HCT116 (cell line): ENCODE measurements around the gene GBX1. TPM values are rescaled to one million over a fixed set of nuclear protein-coding genes. Genes with fewer than 3 reads are reported as not detected.

Source experiments
- ATAC-seq: fragments of 200-7000 bp; cut with Tn5 transposase; 2 replicates; pipeline ENCODE4 v1.9.1; 2020; ENCODE audit warnings: mild to moderate bottlenecking, moderate library complexity
- BruUV-seq: library from RNA; stranded (reverse); fragments of 400-500 nt; replicated peaks from 2 replicates; lab custom pipeline; 2021; lab: Mats Ljungman, UMichigan
- CTCF ChIA-PET: fragments of 300-600 bp; sonication (Branson Sonifier 250); formaldehyde crosslinking; loops from one replicate; lab custom pipeline; 2021; ENCODE audit warnings: antibody characterized with exemption; lab: Charles Lee
- POLR2A ChIA-PET: fragments of 300-600, 350-600 bp; sonication (Branson Sonifier 250); formaldehyde crosslinking; loops from one replicate; lab custom pipeline; 2021; ENCODE audit warnings: antibody characterized with exemption; lab: Charles Lee
- RAD21 ChIA-PET, 2 experiments: fragments of 300-600 bp; sonication (Branson Sonifier 250); formaldehyde crosslinking; loops; one replicate each; lab custom pipeline; 2023; ENCODE audit warnings: low total read pairs in 2 of 2; ENCODE audit not compliant: uncharacterized antibody in 2 of 2, unreplicated experiment in 2 of 2, low non-redundant PET in 1 of 2; lab: Charles Lee
- DNase-seq: peaks from one replicate; pipeline ENCODE4 v3.0.0-alpha.2; 2010; ENCODE audit warnings: low read depth, low spot score
- H2AFZ ChIP-seq: fragments of 200-600 bp; shearing (Covaris generic), sonication (generic); 2 replicates; pipeline ENCODE4 v1.6.1; 2017; ENCODE audit warnings: low read depth, mixed run types, mixed read lengths, antibody characterized with exemption, low read length; ENCODE audit not compliant: poor library complexity, severe bottlenecking
- H3K27ac ChIP-seq: 2 replicates; pipeline ENCODE4 v1.5.1; 2012; ENCODE audit warnings: low read depth, low read length
- H3K27me3 ChIP-seq: fragments of 200-600 bp; sonication (generic); 2 replicates; pipeline ENCODE4 v1.6.1; 2016; ENCODE audit warnings: mixed run types, low read length, mixed read lengths; ENCODE audit not compliant: insufficient read depth
- H3K36me3 ChIP-seq, 2 experiments: fragments of 200-500 bp in 1 of 2; fragments of 200-600 bp in 1 of 2; sonication (Bioruptor generic) in 1 of 2; sonication (generic) in 1 of 2; 2 replicates each; pipeline versions ENCODE4 v1.5.1 to v1.6.1; 2014 to 2016; ENCODE audit warnings: low read length in 2 of 2, inconsistent platforms in 1 of 2, mixed read lengths in 1 of 2, mixed run types in 1 of 2; ENCODE audit not compliant: insufficient read depth in 2 of 2, control insufficient read depth in 1 of 2
- H3K4me1 ChIP-seq, 2 experiments: fragments of 200-600 bp in 1 of 2; sonication (generic) in 1 of 2; 2 replicates each; pipeline versions ENCODE4 v1.5.1 to v1.6.1; 2012 to 2017; ENCODE audit warnings: low read length in 2 of 2, inconsistent platforms in 1 of 2, mild to moderate bottlenecking in 1 of 2, mixed read lengths in 1 of 2, mixed run types in 1 of 2, moderate library complexity in 1 of 2; ENCODE audit not compliant: insufficient read depth in 2 of 2, control insufficient read depth in 1 of 2
- H3K4me2 ChIP-seq: fragments of 200-600 bp; sonication (generic); 2 replicates; pipeline ENCODE4 v1.6.1; 2017; ENCODE audit warnings: mixed run types, low read length, mixed read lengths
- H3K4me3 ChIP-seq, 2 experiments: fragments of 200-600 bp in 1 of 2; sonication (generic) in 1 of 2; replicated peaks in 1 of 2; 2 replicates each; pipeline ENCODE4 v1.5.1; 2011 to 2016; ENCODE audit warnings: low read length in 2 of 2, control low read depth in 1 of 2, low read depth in 1 of 2, mild to moderate bottlenecking in 1 of 2, mixed read lengths in 1 of 2, mixed run types in 1 of 2
- H3K79me2 ChIP-seq: fragments of 200-600 bp; sonication (generic); 2 replicates; pipeline ENCODE4 v1.6.1; 2017; ENCODE audit warnings: mild to moderate bottlenecking, mixed run types, low read length, moderate library complexity, mixed read lengths; ENCODE audit not compliant: insufficient read depth
- H3K9ac ChIP-seq: fragments of 200-600 bp; sonication (generic); 2 replicates; pipeline ENCODE4 v1.6.1; 2016; ENCODE audit warnings: low read length, mixed read lengths
- H3K9me2 ChIP-seq: fragments of 200-600 bp; sonication (generic), shearing (Covaris generic); 2 replicates; pipeline ENCODE4 v1.6.1; 2017; ENCODE audit warnings: mixed run types, mild to moderate bottlenecking, moderate library complexity; ENCODE audit not compliant: insufficient read depth
- H3K9me3 ChIP-seq, 2 experiments: fragments of 200-500 bp in 1 of 2; fragments of 200-600 bp in 1 of 2; sonication (Bioruptor generic) in 1 of 2; sonication (generic) in 1 of 2; 2 replicates each; pipeline ENCODE4 v1.6.1; 2014 to 2017; ENCODE audit warnings: low read length in 2 of 2, mixed read lengths in 2 of 2, inconsistent platforms in 1 of 2, low read depth in 1 of 2, mild to moderate bottlenecking in 1 of 2, mixed run types in 1 of 2, moderate library complexity in 1 of 2; ENCODE audit not compliant: control insufficient read depth in 1 of 2, insufficient read depth in 1 of 2
- H4K20me1 ChIP-seq: fragments of 200-600 bp; sonication (generic), shearing (Covaris generic); 2 replicates; pipeline ENCODE4 v1.6.1; 2017; ENCODE audit warnings: mixed run types, mild to moderate bottlenecking, moderate library complexity; ENCODE audit not compliant: insufficient read depth
- CBX3 ChIP-seq: IDR thresholded peaks from 2 replicates; pipeline ENCODE4 v1.6.1; 2012; ENCODE audit warnings: low read depth
- CEBPB ChIP-seq: IDR thresholded peaks from 2 replicates; pipeline ENCODE4 v1.6.1; 2012; ENCODE audit warnings: low read depth
- EGR1 ChIP-seq: IDR thresholded peaks from 2 replicates; pipeline ENCODE4 v1.6.1; 2012; ENCODE audit warnings: low read depth
- EZH2 ChIP-seq: fragments of 200-600 bp; sonication (generic); IDR thresholded peaks from 2 replicates; pipeline ENCODE4 v1.6.1; 2017; ENCODE audit warnings: antibody characterized with exemption, mixed run types
- EZH2phosphoT487 ChIP-seq: fragments of 200-600 bp; IDR thresholded peaks from 2 replicates; pipeline ENCODE4 v1.6.1; 2018; ENCODE audit warnings: antibody characterized with exemption, borderline replicate concordance
- FOSL1 ChIP-seq: IDR thresholded peaks from 2 replicates; pipeline ENCODE4 v1.6.1; 2012; ENCODE audit warnings: low read depth
- POLR2A ChIP-seq: IDR thresholded peaks from 2 replicates; pipeline ENCODE4 v1.7.0; 2011; ENCODE audit warnings: borderline replicate concordance; ENCODE audit not compliant: insufficient read depth, insufficient read length; ENCODE audit errors: extremely low read depth
- POLR2AphosphoS5 ChIP-seq: IDR thresholded peaks from 2 replicates; pipeline ENCODE4 v1.6.1; 2011; ENCODE audit warnings: mild to moderate bottlenecking, low read depth, low read length, moderate library complexity
- SIN3A ChIP-seq: IDR thresholded peaks from 2 replicates; pipeline ENCODE4 v1.6.1; 2012; ENCODE audit warnings: low read depth
- SRF ChIP-seq: IDR thresholded peaks from 2 replicates; pipeline ENCODE4 v1.6.1; 2012; ENCODE audit warnings: low read depth
- TCF7L2 ChIP-seq: IDR thresholded peaks from 2 replicates; pipeline ENCODE4 v1.7.0; 2011; ENCODE audit warnings: borderline replicate concordance, inconsistent platforms; ENCODE audit not compliant: insufficient read depth, insufficient read length; ENCODE audit errors: extremely low read depth
- YY1 ChIP-seq: IDR thresholded peaks from 2 replicates; pipeline ENCODE4 v1.6.1; 2011; ENCODE audit warnings: low read length, low read depth, moderate library complexity, mild to moderate bottlenecking; ENCODE audit not compliant: insufficient replicate concordance; ENCODE audit errors: extremely low read depth
- ZNF274 ChIP-seq: fragments of 200-500 bp; sonication (Bioruptor generic); IDR thresholded peaks from 2 replicates; pipeline ENCODE4 v1.6.1; 2014; ENCODE audit warnings: mild to moderate bottlenecking, low read depth, low read length, inconsistent platforms
- intact Hi-C: fragments of 100-400 bp; cut with micrococcal nuclease; formaldehyde crosslinking; loops from 2 replicates; pipeline ENCODE4 v1.10.0; 2022
- total RNA-seq: library from RNA; stranded (reverse); gene quantifications from one replicate; pipeline ENCODE4 v1.2.1, GENCODE V29; 2021; ENCODE audit not compliant: unreplicated experiment
- TF ChIP-seq, protein P1 (sequence below), 3 experiments: fragments of 200-600 bp in 1 of 3; sonication (generic) in 1 of 3; IDR thresholded peaks in 2 of 3; conservative IDR thresholded peaks in 1 of 3; 2 replicates each; pipeline ENCODE4 v1.5.1; 2012 to 2017; ENCODE audit warnings: low read depth in 2 of 3, low read length in 2 of 3, antibody characterized with exemption in 1 of 3, borderline replicate concordance in 1 of 3, control low read depth in 1 of 3, mild to moderate bottlenecking in 1 of 3, mixed read lengths in 1 of 3, mixed run types in 1 of 3, moderate library complexity in 1 of 3; ENCODE audit not compliant: insufficient read depth in 1 of 3
- TF ChIP-seq, protein P2 (sequence below): IDR thresholded peaks from 2 replicates; pipeline ENCODE4 v1.6.1; 2012

The GBX1 gene
- total RNA-seq, 1 experiment from 2014 or later, result 0.86 TPM

DNA sequence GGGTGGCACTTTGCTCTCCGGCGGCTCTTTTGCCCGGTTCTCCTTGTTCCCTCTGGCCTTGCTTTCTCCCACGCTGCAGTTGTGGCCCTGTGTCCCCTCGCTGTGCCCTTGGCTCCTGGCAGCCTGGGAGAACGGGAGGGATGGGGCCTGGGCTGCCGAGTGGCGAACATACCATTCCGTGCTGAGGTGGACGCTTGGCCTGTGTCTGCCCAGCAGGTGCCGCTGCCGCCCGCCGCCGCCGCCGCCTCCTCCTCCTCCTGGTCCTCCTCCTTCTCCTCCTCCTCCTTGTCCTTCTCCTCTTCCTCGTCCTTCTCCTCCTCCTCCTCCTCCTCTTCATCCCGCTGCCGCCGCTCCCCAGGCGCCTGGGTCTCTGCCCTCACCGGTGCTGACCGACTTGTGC lies 45.2 kb downstream of the GBX1 start:
- Histone ChIP-seq H3K79me2 (peaks cover 17% of the 10 kb centered on the region), H3K4me2 (no peak overlapping the region), H3K36me3 (peaks cover 16 to 28% of the 10 kb centered on the region in 2 experiments; a peak in 3 of 4 replicates), H3K9me3 (no peaks in the 10 kb centered on the region), H3K9ac (no peak overlapping the region), H4K20me1 (no peaks in the 10 kb centered on the region), H3K9me2 (no peaks in the 10 kb centered on the region), H3K27me3 (no peaks in the 10 kb centered on the region), H3K4me3 (no peak overlapping the region), H3K4me1 (peaks cover 0 to 8% of the 10 kb centered on the region in 2 experiments; a peak in 1 of 4 replicates), H2AFZ (no peak overlapping the region), H3K27ac (no peak overlapping the region)
- CTCF ChIA-PET, result interaction anchor here (0.6 kb wide), 1 partner anchor 61 kb away, joined by 3 read pairs; no protein-coding TSS in a partner anchor
- intact Hi-C loops, result loop anchor here (10.0 kb wide), 1 partner anchor 123 kb away; the partner anchor contains the start of gene SMARCD3
- RAD21 ChIA-PET, result no interaction called here
- BruUV-seq, result no TSS peak
- POLR2A ChIA-PET, result no interaction called here
- DNase-seq (no peak), ATAC-seq (no peak)
- TF ChIP-seq TCF7L2 (no peak), FOSL1 (no peak), POLR2A (no peak), EZH2 (no peak), SRF (no peak), CEBPB (no peak), EZH2phosphoT487 (no peak)

- H3K79me2 ChIP-seq, result peaks cover 24% of the 10 kb centered on the region
- H2AFZ ChIP-seq, result no peak overlapping the region
- BruUV-seq, result no TSS peak
Observed at GRCh38 chr7:151121380-151122170, 45.9 kb downstream of the GBX1 start.

More at GRCh38 chr7:151121380-151122170, 45.9 kb downstream of the GBX1 start:
- H3K4me2 ChIP-seq, result no peak overlapping the region
- H3K36me3 ChIP-seq, result peaks cover 16 to 28% of the 10 kb centered on the region in 2 experiments; a peak in 3 of 4 replicates
- ChIA-PET RAD21 (no interaction called here), CTCF (no interaction called here), POLR2A (no interaction called here)
- no peak overlapping the region for H3K4me3 ChIP-seq
- DNase-seq (no peak), ATAC-seq (no peak)
- TF ChIP-seq, protein P1, sequence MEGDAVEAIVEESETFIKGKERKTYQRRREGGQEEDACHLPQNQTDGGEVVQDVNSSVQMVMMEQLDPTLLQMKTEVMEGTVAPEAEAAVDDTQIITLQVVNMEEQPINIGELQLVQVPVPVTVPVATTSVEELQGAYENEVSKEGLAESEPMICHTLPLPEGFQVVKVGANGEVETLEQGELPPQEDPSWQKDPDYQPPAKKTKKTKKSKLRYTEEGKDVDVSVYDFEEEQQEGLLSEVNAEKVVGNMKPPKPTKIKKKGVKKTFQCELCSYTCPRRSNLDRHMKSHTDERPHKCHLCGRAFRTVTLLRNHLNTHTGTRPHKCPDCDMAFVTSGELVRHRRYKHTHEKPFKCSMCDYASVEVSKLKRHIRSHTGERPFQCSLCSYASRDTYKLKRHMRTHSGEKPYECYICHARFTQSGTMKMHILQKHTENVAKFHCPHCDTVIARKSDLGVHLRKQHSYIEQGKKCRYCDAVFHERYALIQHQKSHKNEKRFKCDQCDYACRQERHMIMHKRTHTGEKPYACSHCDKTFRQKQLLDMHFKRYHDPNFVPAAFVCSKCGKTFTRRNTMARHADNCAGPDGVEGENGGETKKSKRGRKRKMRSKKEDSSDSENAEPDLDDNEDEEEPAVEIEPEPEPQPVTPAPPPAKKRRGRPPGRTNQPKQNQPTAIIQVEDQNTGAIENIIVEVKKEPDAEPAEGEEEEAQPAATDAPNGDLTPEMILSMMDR (IDR thresholded peaks at IDR 0.05 in 2 of 3, conservative IDR thresholded peaks at IDR 0.05 in 1 of 3; ENCODE audit: borderline replicate concordance in 1 of 3, insufficient read depth in 1 of 3, low read depth in 2 of 3, low read length in 2 of 3), result no peak
- TF ChIP-seq SRF (no peak), EGR1 (no peak), SIN3A (no peak), POLR2AphosphoS5 (no peak), YY1 (no peak), EZH2 (no peak), CBX3 (no peak), FOSL1 (no peak), EZH2phosphoT487 (no peak), CEBPB (no peak), ZNF274 (no peak)
- TF ChIP-seq, protein P2, sequence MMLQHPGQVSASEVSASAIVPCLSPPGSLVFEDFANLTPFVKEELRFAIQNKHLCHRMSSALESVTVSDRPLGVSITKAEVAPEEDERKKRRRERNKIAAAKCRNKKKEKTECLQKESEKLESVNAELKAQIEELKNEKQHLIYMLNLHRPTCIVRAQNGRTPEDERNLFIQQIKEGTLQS, result no peak
- H3K27me3 ChIP-seq, result no peaks in the 10 kb centered on the region
- no peak overlapping the region for H3K9ac ChIP-seq
- H4K20me1 ChIP-seq, result no peaks in the 10 kb centered on the region
- H3K9me3 ChIP-seq, result no peaks in the 10 kb centered on the region
- H3K9me2 ChIP-seq, result no peaks in the 10 kb centered on the region
- peaks cover 2 to 13% of the 10 kb centered on the region in 2 experiments; a peak in 3 of 4 replicates for H3K4me1 ChIP-seq
- H3K27ac ChIP-seq, result no peak overlapping the region
- intact Hi-C loops, result loop anchor here (10.0 kb wide), 1 partner anchor 123 kb away; the partner anchor contains the start of gene SMARCD3
